ENCODE measurements around the gene CCDC174. TPM values are rescaled to one million over a fixed set of nuclear protein-coding genes. Genes with fewer than 3 reads are reported as not detected.

The CCDC174 gene
- total RNA-seq, 1 experiment from 2014 or later = 16.0 TPM

GRCh38 chr3:14703128-14703750 lies 51.7 kb downstream of the CCDC174 start:
- 0 out of 2 replicates have a peak, but pooled peaks cover 1% of the 10 kb centered on the region for H3K9me3 Mint-ChIP-seq
- H3K36me3 Mint-ChIP-seq = no peaks in the 10 kb centered on the region
- no peak overlapping the region for H3K4me3 Mint-ChIP-seq
- ATAC-seq (no peak), DNase-seq (ENCODE audit: low spot score) (no peak)
- peaks cover 2% of the 10 kb centered on the region; the same call in 1 of the 2 replicates for H3K27me3 Mint-ChIP-seq (ENCODE audit: low read depth)
- H3K4me1 Mint-ChIP-seq = no peaks in the 10 kb centered on the region
- POLR2A ChIA-PET = no interaction called here
- TF ChIP-seq IRF2 (CRISPR knock-in tag; IDR thresholded peaks at IDR 0.05; ENCODE audit: borderline replicate concordance, low read depth) (no peak), SP1 (CRISPR knock-in tag; conservative IDR thresholded peaks at IDR 0.05) (no peak), IRF1 (CRISPR knock-in tag; IDR thresholded peaks at IDR 0.05) (no peak), CDX4 (CRISPR knock-in tag; IDR thresholded peaks at IDR 0.05; ENCODE audit: borderline replicate concordance) (no peak), PRRX2 (CRISPR knock-in tag; IDR thresholded peaks at IDR 0.05) (no peak)
- H3K27ac Mint-ChIP-seq = no peak overlapping the region
- CTCF ChIA-PET = no interaction called here

GRCh38 chr3:14703791-14704190 lies 52.2 kb downstream of the CCDC174 start:
- CTCF ChIA-PET = no interaction called here
- no peaks in the 10 kb centered on the region for H3K4me1 Mint-ChIP-seq
- H3K27me3 Mint-ChIP-seq (ENCODE audit: low read depth) = peaks cover 3% of the 10 kb centered on the region; the same call in 1 of the 2 replicates
- no peaks in the 10 kb centered on the region for H3K9me3 Mint-ChIP-seq
- no peak for TF ChIP-seq ZNF416 (CRISPR knock-in tag; IDR thresholded peaks at IDR 0.05)
- no peak for TF ChIP-seq TEAD1 (CRISPR knock-in tag; IDR thresholded peaks at IDR 0.05)
- TF ChIP-seq ZNF423 (CRISPR knock-in tag; IDR thresholded peaks at IDR 0.05) = no peak
- TF ChIP-seq ATF6 (CRISPR knock-in tag; IDR thresholded peaks at IDR 0.05) = no peak
- no peak for TF ChIP-seq FOXP4 (CRISPR knock-in tag; IDR thresholded peaks at IDR 0.05)
- no peak for TF ChIP-seq ZNF671 (CRISPR knock-in tag; IDR thresholded peaks at IDR 0.05)
- no peak for TF ChIP-seq RORB (CRISPR knock-in tag; IDR thresholded peaks at IDR 0.05)
- no peak for TF ChIP-seq JAZF1 (CRISPR knock-in tag; IDR thresholded peaks at IDR 0.05)
- ATAC-seq (no peak), DNase-seq (ENCODE audit: low spot score) (no peak)
- no peak overlapping the region for H3K27ac Mint-ChIP-seq
- POLR2A ChIA-PET = no interaction called here
- no peaks in the 10 kb centered on the region for H3K36me3 Mint-ChIP-seq
- H3K4me3 Mint-ChIP-seq = no peak overlapping the region

- ATAC-seq = no peak
- Mint-ChIP-seq H3K4me1 (no peaks in the 10 kb centered on the region), H3K27ac (no peak overlapping the region), H3K4me3 (no peak overlapping the region), H3K27me3 (ENCODE audit: low read depth) (peaks cover 3% of the 10 kb centered on the region; the same call in 1 of the 2 replicates), H3K36me3 (no peaks in the 10 kb centered on the region), H3K9me3 (no peaks in the 10 kb centered on the region)
- ChIA-PET CTCF (no interaction called here), POLR2A (no interaction called here)
- DNase-seq (ENCODE audit: low spot score) = no peak
- no peak for TF ChIP-seq ZSCAN18 (CRISPR knock-in tag; IDR thresholded peaks at IDR 0.05)
- TF ChIP-seq ZNF121 (CRISPR knock-in tag; IDR thresholded peaks at IDR 0.05) = no peak
- TF ChIP-seq ARID4B (CRISPR knock-in tag; IDR thresholded peaks at IDR 0.05; ENCODE audit: borderline replicate concordance) = no peak
- no peak for TF ChIP-seq ATF2 (CRISPR knock-in tag; IDR thresholded peaks at IDR 0.05; ENCODE audit: borderline replicate concordance, low read depth)
- TF ChIP-seq TCF7 (CRISPR knock-in tag; IDR thresholded peaks at IDR 0.05; ENCODE audit: low read depth) = no peak
These were observed 54.5 kb downstream of the CCDC174 start for GRCh38 chr3:14706096-14706495.
